ENCODE measurements around the gene DCHS1. TPM values are rescaled to one million over a fixed set of nuclear protein-coding genes. Genes with fewer than 3 reads are reported as not detected.

The DCHS1 gene
- total and polyA plus RNA-seq, 2 of the 13 experiments (the other 11 are each of a cell fraction or from before 2014, with no cell fraction given) = under 0.01 to 0.03 TPM

GRCh38 chr11:6635082-6635932 lies 20.3 kb downstream of the DCHS1 start (continued):
- TF ChIP-seq AHDC1 (CRISPR knock-in tag; IDR thresholded peaks at IDR 0.05; ENCODE audit: borderline replicate concordance) (no peak), STAT5B (CRISPR knock-in tag; IDR thresholded peaks at IDR 0.05) (no peak), ZNF513 (CRISPR knock-in tag; conservative IDR thresholded peaks at IDR 0.05) (no peak), ZNF691 (CRISPR knock-in tag; IDR thresholded peaks at IDR 0.05; ENCODE audit: borderline replicate concordance, low read depth) (no peak), MYC (CRISPR knock-in tag; IDR thresholded peaks at IDR 0.05; ENCODE audit: borderline replicate concordance) (no peak), IKZF5 (CRISPR knock-in tag; IDR thresholded peaks at IDR 0.05) (no peak), SMC3 (IDR thresholded peaks at IDR 0.05; ENCODE audit: low read length) (no peak), ZNF143 (CRISPR knock-in tag; IDR thresholded peaks at IDR 0.05) (no peak), CBX2 (IDR thresholded peaks at IDR 0.05; ENCODE audit: low read depth, low read length) (no peak), CBX2 (CRISPR knock-in tag; IDR thresholded peaks at IDR 0.05; ENCODE audit: low read depth) (no peak), ZNF468 (CRISPR knock-in tag; IDR thresholded peaks at IDR 0.05) (no peak), ZSCAN21 (CRISPR knock-in tag; IDR thresholded peaks at IDR 0.05; ENCODE audit: borderline replicate concordance) (no peak), RBFOX2 (IDR thresholded peaks at IDR 0.05; ENCODE audit: low read depth, low read length) (no peak), ZNF605 (CRISPR knock-in tag; IDR thresholded peaks at IDR 0.05) (no peak), EZH2 (conservative IDR thresholded peaks at IDR 0.05; ENCODE audit: low read depth, low read length) (no peak), RFX1 (IDR thresholded peaks at IDR 0.05) (no peak), HOXA3 (CRISPR knock-in tag; IDR thresholded peaks at IDR 0.05) (no peak), ZNF704 (CRISPR knock-in tag; IDR thresholded peaks at IDR 0.05; ENCODE audit: borderline replicate concordance) (no peak), REXO4 (CRISPR knock-in tag; IDR thresholded peaks at IDR 0.05; ENCODE audit: borderline replicate concordance) (no peak)
